HG03060 (cell line): ENCODE data around the gene TRAF5.

Source experiments
- ATAC-seq: cut with Tn5 transposase; IDR thresholded peaks from one replicate; pipeline ENCODE4 v1.9.1; 2021; ENCODE audit warnings: low read depth, moderate number of reproducible peaks; ENCODE audit not compliant: unreplicated experiment

TRAF5 gene

DNA sequence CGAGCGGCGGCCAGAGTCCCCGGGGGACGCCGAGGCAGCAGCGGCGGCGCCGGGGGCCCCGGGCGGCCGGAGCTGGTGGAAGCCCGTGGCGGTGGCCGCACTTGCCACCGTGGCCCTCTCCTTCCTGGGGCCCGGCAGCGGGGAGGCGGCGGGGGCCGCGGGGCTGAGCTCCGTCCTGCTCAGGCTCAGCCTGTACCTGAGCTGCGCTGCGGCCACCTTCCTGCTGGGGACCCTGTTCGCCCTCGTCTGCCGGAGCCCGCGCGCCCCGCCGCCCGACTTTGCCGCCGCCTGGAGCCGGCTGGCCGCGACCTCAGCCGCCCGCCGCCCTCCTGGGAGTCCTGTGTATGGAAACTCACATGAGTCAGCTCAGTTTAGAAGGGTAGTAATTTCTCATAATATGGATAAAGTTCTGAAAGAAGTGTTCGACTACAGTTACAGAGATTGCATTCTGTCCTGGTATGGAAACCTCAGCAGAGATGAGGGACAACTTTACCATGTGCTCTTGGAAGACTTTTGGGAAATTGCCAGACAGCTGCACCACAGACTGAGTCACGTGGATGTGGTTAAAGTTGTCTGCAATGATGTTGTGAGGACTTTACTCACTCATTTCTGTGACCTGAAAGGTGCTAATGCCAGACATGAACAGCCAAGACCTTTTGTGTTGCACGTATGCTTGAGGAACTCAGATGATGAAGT, 90.1 kb downstream of the TRAF5 start:
- ATAC-seq: peak; percentile 44

DNA sequence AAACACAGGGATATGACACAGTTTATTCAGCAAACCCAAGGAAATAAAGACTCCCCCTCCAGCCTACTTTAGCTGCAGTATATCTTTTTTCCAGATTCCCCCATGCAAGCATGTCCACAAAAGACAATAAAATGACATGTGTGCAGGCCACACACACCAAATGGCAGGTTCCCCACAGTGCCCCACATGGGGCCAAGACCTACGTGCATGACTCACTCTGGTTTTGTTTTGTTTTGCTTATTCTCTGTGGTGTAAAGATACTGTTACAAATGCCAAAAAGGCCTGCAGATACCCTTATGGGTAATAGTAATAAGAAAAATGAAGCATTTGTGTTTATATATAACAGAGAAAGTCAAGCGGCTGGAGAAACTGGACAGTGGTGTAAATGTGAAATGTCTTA, 93.8 kb downstream of the TRAF5 start:
- peak; percentile 36 for ATAC-seq

DNA sequence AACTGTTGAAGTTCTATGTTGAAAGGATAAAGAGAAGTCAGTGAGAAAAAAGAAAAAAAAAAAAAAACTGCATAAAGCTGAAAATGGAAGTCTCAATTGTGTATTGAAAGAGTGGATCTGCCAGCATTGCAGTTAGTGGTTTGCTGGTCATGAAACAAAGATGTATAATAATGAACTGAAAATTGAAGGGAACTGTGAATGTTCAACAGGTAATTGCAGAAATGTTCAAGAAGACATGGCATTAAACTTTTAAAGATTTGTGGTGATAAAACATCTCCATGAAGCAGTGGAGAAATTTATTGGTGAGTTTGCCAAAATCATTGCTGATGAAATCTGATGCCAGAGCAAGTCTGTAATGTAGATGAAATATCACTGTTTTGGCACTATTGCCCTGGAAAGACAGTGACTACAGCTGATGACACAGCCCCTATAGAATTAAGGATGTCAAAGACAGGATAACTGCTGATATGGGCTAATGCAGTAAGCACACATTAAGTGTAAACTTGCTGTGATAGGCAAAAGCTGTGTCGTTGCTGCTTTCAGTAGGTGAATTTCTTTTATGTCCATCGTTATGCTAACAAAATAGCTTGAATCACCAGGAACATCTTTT, 94.3 kb downstream of the TRAF5 start:
- ATAC-seq: no peak

DNA sequence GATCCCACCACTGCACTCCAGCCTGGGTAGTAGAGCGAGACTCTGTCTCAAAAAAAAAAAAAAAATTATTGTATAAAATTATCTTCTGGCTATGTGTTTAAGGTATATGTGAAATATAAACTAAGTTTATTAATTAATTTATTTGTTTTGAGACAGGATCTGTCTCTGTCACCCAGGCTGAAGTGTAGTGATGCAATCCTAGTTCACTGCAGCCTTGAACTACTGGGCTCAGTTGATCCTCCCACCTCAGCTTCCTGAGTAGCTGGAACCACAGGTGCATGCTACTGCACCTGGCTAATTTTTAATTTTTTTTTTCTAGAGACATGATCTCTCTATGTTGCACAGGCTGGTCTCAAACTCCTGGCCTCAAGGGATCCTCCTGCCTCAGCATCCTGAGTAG, 97.4 kb downstream of the TRAF5 start:
- no peak for ATAC-seq
